ENCODE measurements around the gene PRELID2. TPM values are rescaled to one million over a fixed set of nuclear protein-coding genes. Genes with fewer than 3 reads are reported as not detected.
A peak's percentile ranks its signal among the peaks of the same experiment; 100 is the strongest.

The PRELID2 gene
- total RNA-seq, 4 donors from 2014 or later = 6.5 to 24.1 (median 12.7) TPM

DNA sequence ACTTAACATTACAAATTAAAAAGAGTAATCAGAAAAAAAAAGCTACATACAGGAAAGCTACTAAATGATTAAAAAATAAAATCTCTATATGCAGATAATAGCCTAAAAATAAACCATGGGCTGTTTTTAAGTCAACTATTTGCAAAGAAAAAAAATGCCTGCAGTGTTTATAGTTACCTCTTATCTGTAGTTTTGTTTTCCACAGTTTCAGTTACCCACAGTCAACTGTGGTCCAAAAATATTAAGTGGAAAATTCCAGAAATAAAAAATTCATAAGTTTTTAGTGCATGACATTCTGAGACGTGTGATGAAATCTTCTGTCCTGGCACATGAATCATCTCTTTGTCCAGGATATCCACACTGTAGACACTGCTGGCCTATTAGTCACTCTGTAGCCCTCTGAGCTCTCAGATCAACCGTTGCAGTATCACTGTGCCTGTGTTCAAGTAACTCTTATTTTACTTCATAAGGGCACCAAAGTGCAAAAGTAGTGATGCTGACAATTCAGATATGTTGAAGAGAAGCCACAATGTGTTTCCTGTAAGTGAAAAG is 59.2 kb downstream of the PRELID2 start:
- no peak for DNase-seq (ENCODE audit: low spot score)

GRCh38 chr5:145775411-145775810 is 59.7 kb downstream of the PRELID2 start:
- TF ChIP-seq CTCF (IDR thresholded peaks at IDR 0.05) = no peak
- ATAC-seq (ENCODE audit: low FRiP score) = no peak
- no peak for DNase-seq (ENCODE audit: low spot score)

More for the DNA sequence above, 59.2 kb downstream of the PRELID2 start:
- no peak for TF ChIP-seq CTCF (IDR thresholded peaks at IDR 0.05)
- peak; percentile 98 for ATAC-seq (ENCODE audit: low FRiP score)

- no peak for DNase-seq (ENCODE audit: low spot score)
- ATAC-seq (ENCODE audit: low FRiP score) = no peak
- no peak for TF ChIP-seq CTCF (IDR thresholded peaks at IDR 0.05)
These were observed 60.7 kb downstream of the PRELID2 start for GRCh38 chr5:145774442-145774841.

- no peak for ATAC-seq (ENCODE audit: low FRiP score)
- no peak for TF ChIP-seq CTCF (IDR thresholded peaks at IDR 0.05)
- DNase-seq (ENCODE audit: low spot score) = no peak
These were observed 62.7 kb downstream of the PRELID2 start for GRCh38 chr5:145772466-145772865.

- TF ChIP-seq CTCF (IDR thresholded peaks at IDR 0.05) = no peak
- no peak for ATAC-seq (ENCODE audit: low FRiP score)
- no peak for DNase-seq (ENCODE audit: low spot score)
These were observed 66.3 kb downstream of the PRELID2 start for GRCh38 chr5:145768863-145769262.

GRCh38 chr5:145764325-145764724 is 70.8 kb downstream of the PRELID2 start:
- no peak for TF ChIP-seq CTCF (IDR thresholded peaks at IDR 0.05)
- no peak for ATAC-seq (ENCODE audit: low FRiP score)

DNA sequence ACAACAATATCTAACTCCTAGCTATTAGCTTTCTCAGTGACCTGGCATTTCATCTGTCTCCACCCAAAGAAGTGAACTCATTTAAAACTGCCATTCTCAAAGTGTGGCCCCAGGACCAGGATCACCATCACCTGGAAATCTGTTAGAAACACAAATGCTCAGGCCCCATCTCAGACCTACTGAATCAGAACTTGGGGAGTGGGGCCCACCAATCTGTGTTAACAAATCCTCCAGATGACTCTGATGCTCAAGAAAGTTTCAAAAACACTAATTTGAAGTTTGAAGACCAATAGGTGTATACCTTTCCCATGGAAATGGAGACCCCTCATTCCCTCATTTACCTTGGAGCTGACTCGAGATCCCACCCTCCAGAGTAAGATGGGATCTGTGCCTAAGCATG is 72.3 kb downstream of the PRELID2 start:
- no peak for ATAC-seq (ENCODE audit: low FRiP score)
- TF ChIP-seq CTCF (IDR thresholded peaks at IDR 0.05) = no peak
- no peak for DNase-seq (ENCODE audit: low spot score)

More at GRCh38 chr5:145764325-145764724, 70.8 kb downstream of the PRELID2 start:
- no peak for DNase-seq (ENCODE audit: low spot score)
